HG02973 (cell line): ENCODE data around the gene CYSTM1.

Experiments used
- ATAC-seq: cut with Tn5 transposase; IDR thresholded peaks from one replicate; pipeline ENCODE4 v1.9.1; 2021; ENCODE audit warnings: moderate library complexity; ENCODE audit not compliant: unreplicated experiment

Gene CYSTM1

GRCh38 chr5:140174465-140175366 is at the start of gene CYSTM1:
Gene CYSTM1 (plus strand): TSS chr5:140175188. CDS start chr5:140194466, 19,278 bp downstream.
- ATAC-seq = peak; percentile 93

- ATAC-seq = no peak
These were observed 49.4 kb upstream of the CYSTM1 start, which contains the start of gene IGIP for GRCh38 chr5:140125637-140126036. Gene IGIP (plus strand): TSS chr5:140125937. CDS start chr5:140128477, 2,540 bp downstream.

GRCh38 chr5:140126315-140127012 is 48.5 kb upstream of the CYSTM1 start:
- ATAC-seq = no peak

- ATAC-seq = no peak
These were observed 46.6 kb upstream of the CYSTM1 start for GRCh38 chr5:140128376-140128775.

- ATAC-seq = no peak
These were observed 43.8 kb upstream of the CYSTM1 start for GRCh38 chr5:140130949-140131733.

GRCh38 chr5:140131967-140132409 is 43.0 kb upstream of the CYSTM1 start:
- ATAC-seq = no peak

GRCh38 chr5:140133514-140134167 is 41.3 kb upstream of the CYSTM1 start:
- ATAC-seq = no peak

GRCh38 chr5:140134277-140134935 is 40.6 kb upstream of the CYSTM1 start:
- ATAC-seq = no peak

- ATAC-seq = no peak
These were observed 39.9 kb upstream of the CYSTM1 start for GRCh38 chr5:140135127-140135526.

GRCh38 chr5:140136624-140137023 is 38.4 kb upstream of the CYSTM1 start:
- ATAC-seq = no peak

- ATAC-seq = no peak
These were observed 34.6 kb upstream of the CYSTM1 start for GRCh38 chr5:140140435-140140834.

GRCh38 chr5:140141241-140141640 is 33.7 kb upstream of the CYSTM1 start:
- no peak for ATAC-seq

GRCh38 chr5:140142246-140142645 is 32.7 kb upstream of the CYSTM1 start:
- no peak for ATAC-seq

GRCh38 chr5:140142856-140143255 is 32.1 kb upstream of the CYSTM1 start:
- ATAC-seq = no peak

- no peak for ATAC-seq
These were observed 31.3 kb upstream of the CYSTM1 start for GRCh38 chr5:140143521-140144258.

GRCh38 chr5:140145256-140145655 is 29.7 kb upstream of the CYSTM1 start:
- ATAC-seq = no peak

- ATAC-seq = peak; percentile 53
These were observed 29.0 kb upstream of the CYSTM1 start for GRCh38 chr5:140145818-140146522.

- no peak for ATAC-seq
These were observed 28.5 kb upstream of the CYSTM1 start for GRCh38 chr5:140146523-140146842.

- no peak for ATAC-seq
These were observed 27.5 kb upstream of the CYSTM1 start for GRCh38 chr5:140147460-140147859.
